K562 (cell line): ENCODE results near the gene CEMIP. TPM values are rescaled to one million over a fixed set of nuclear protein-coding genes. Genes with fewer than 3 reads are reported as not detected.

Experiments used
- ATAC-seq: fragments of 200-7000 bp; cut with Tn5 transposase; 3 replicates; pipeline ENCODE4 v1.9.1; 2020; ENCODE audit warnings: moderate library complexity
- BruUV-seq: library from RNA; stranded (reverse); fragments of 400-500 nt; replicated peaks from 2 replicates; lab custom pipeline; 2021; lab: Mats Ljungman, UMichigan
- CTCF ChIA-PET: fragments of 300-600 bp; formaldehyde crosslinking; extraction: SDS; loops from one replicate; lab custom pipeline; 2021; ENCODE audit warnings: low intra/inter-chr PET ratio; lab: Yijun Ruan, JAX
- POLR2A ChIA-PET: fragments of 300-600, 350-650 bp; sonication (Branson Sonifier 250); formaldehyde crosslinking; extraction: SDS; loops from one replicate; lab custom pipeline; 2021; ENCODE audit warnings: antibody characterized with exemption, inconsistent platforms; lab: Yijun Ruan, JAX
- DNase-seq, 4 experiments: peaks; one replicate each; pipeline versions ENCODE4 v3.0.0 to v3.0.0-alpha.2; 2011 to 2018; ENCODE audit warnings: low spot score in 3 of 4, mixed read lengths in 3 of 4; ENCODE audit errors: extremely low read depth in 1 of 4
- FAIRE-seq: peaks from 2 replicates; lab custom pipeline; 2011; peaks lifted over from hg19 to GRCh38; lab: Jason Lieb, UNC
- H2AFZ ChIP-seq: 2 replicates; pipeline ENCODE4 v1.6.0; 2011; ENCODE audit warnings: low read depth, low read length, control low read depth, inconsistent platforms
- H3K27ac ChIP-seq: fragments of 200-600 bp; 3 replicates; pipeline ENCODE4 v1.8.0; 2011; ENCODE audit warnings: low read depth, mild to moderate bottlenecking, control low read depth, inconsistent platforms, low read length, moderate library complexity, mixed read lengths; ENCODE audit errors: extremely low read depth
- H3K27me3 ChIP-seq, 2 experiments: fragments of 300-600 bp in 1 of 2; 2 replicates in 1 of 2; 3 replicates in 1 of 2; pipeline versions ENCODE4 v1.6.0 to v1.8.0; 2011; ENCODE audit warnings: inconsistent platforms in 2 of 2, low read length in 2 of 2, mild to moderate bottlenecking in 1 of 2, mixed read lengths in 1 of 2, moderate library complexity in 1 of 2; ENCODE audit not compliant: control insufficient read depth in 2 of 2, insufficient read depth in 2 of 2
- H3K36me3 ChIP-seq: fragments of 300-600 bp; 3 replicates; pipeline ENCODE4 v1.8.0; 2011; ENCODE audit warnings: mild to moderate bottlenecking, low read length, inconsistent platforms; ENCODE audit not compliant: control insufficient read depth, insufficient read depth
- H3K4me1 ChIP-seq, 2 experiments: fragments of 200-600 bp in 1 of 2; replicated peaks in 1 of 2; 2 replicates in 1 of 2; 3 replicates in 1 of 2; pipeline versions ENCODE4 v1.5.1 to v1.8.0; 2011; ENCODE audit warnings: inconsistent platforms in 2 of 2, low read length in 2 of 2, mild to moderate bottlenecking in 1 of 2, mixed read lengths in 1 of 2, moderate library complexity in 1 of 2; ENCODE audit not compliant: control insufficient read depth in 2 of 2, insufficient read depth in 2 of 2
- H3K4me2 ChIP-seq: 2 replicates; pipeline ENCODE4 v1.6.1; 2011; ENCODE audit warnings: low read length, control low read depth, inconsistent platforms, mixed read lengths; ENCODE audit not compliant: insufficient read depth
- H3K4me3 ChIP-seq: fragments of 200-600 bp; sonication (generic), shearing (Covaris generic); 2 replicates; pipeline ENCODE4 v1.5.1; 2016; ENCODE audit warnings: control low read depth, inconsistent platforms
- H3K79me2 ChIP-seq: fragments of 200-600 bp; 3 replicates; pipeline ENCODE4 v1.8.0; 2011; ENCODE audit warnings: low read length, inconsistent platforms; ENCODE audit not compliant: control insufficient read depth, insufficient read depth
- H3K9ac ChIP-seq, 2 experiments: 2 replicates each; pipeline versions ENCODE4 v1.6.0 to v1.6.1; 2011; ENCODE audit warnings: low read depth in 2 of 2, low read length in 2 of 2, control low read depth in 1 of 2, inconsistent platforms in 1 of 2, mild to moderate bottlenecking in 1 of 2, mixed read lengths in 1 of 2; ENCODE audit not compliant: insufficient read depth in 1 of 2
- H3K9me1 ChIP-seq: one replicate; pipeline ENCODE4 v1.6.0; 2011; ENCODE audit warnings: inconsistent platforms, mild to moderate bottlenecking, low read length, moderate library complexity; ENCODE audit not compliant: control insufficient read depth, insufficient read depth
- H3K9me3 ChIP-seq: replicated peaks from 2 replicates; pipeline ENCODE4 v1.5.1; 2011; ENCODE audit warnings: low read depth, low read length, inconsistent platforms; ENCODE audit not compliant: control insufficient read depth, insufficient read depth
- H4K20me1 ChIP-seq: replicated peaks from 2 replicates; pipeline ENCODE4 v1.6.1; 2011; ENCODE audit warnings: low read length, inconsistent platforms, mixed read lengths; ENCODE audit not compliant: control insufficient read depth, insufficient read depth
- CC2D1A ChIP-seq: fragments of 450-650 bp; IDR thresholded peaks from 2 replicates; pipeline ENCODE4 v1.6.1; 2017; ENCODE audit warnings: mild to moderate bottlenecking
- NCOA2 ChIP-seq, 2 experiments: fragments of 450-650 bp; IDR thresholded peaks; 2 replicates each; pipeline ENCODE4 v1.6.1; 2018; ENCODE audit warnings: mild to moderate bottlenecking in 2 of 2, moderate library complexity in 1 of 2; ENCODE audit not compliant: partially characterized antibody in 2 of 2
- NFIC ChIP-seq: fragments of 450-650 bp; IDR thresholded peaks from 2 replicates; pipeline ENCODE4 v1.6.1; 2017; ENCODE audit warnings: mild to moderate bottlenecking, inconsistent platforms
- NRF1 ChIP-seq, 2 experiments: fragments of 450-650 bp; IDR thresholded peaks in 1 of 2; conservative IDR thresholded peaks in 1 of 2; 2 replicates each; pipeline ENCODE4 v1.6.1; 2014; ENCODE audit warnings: mild to moderate bottlenecking in 2 of 2
- SMAD1 ChIP-seq: fragments of 150-350 bp; IDR thresholded peaks from 2 replicates; pipeline ENCODE4 v1.6.1; 2014; ENCODE audit warnings: low read length, low read depth; ENCODE audit not compliant: partially characterized antibody
- XRCC4 ChIP-seq: IDR thresholded peaks from one replicate; pipeline ENCODE4 v1.6.1; 2011; ENCODE audit not compliant: insufficient read depth, insufficient read length; ENCODE audit errors: extremely low read depth
- WGBS: fragments of 100-300 bp; shearing (Covaris generic); methylation state at CpG from one replicate; pipeline ENCODE4 v1.1.6; 2016; ENCODE audit warnings: low coverage, mixed read lengths; ENCODE audit not compliant: insufficient coverage; ENCODE audit errors: missing lambda C conversion rate; 5-methylcytosine and 5-hydroxymethylcytosine counted together
- in situ Hi-C: fragments of 300-500 bp; cut with MboI; formaldehyde crosslinking; loops from 4 replicates; pipeline ENCODE4 v1.15.0; 2018; ENCODE audit warnings: inconsistent platforms, mixed read lengths
- intact Hi-C: fragments of 100-400 bp; cut with micrococcal nuclease; formaldehyde crosslinking; loops from 2 replicates; pipeline ENCODE4 v1.14.2; 2022
- polyA plus RNA-seq, 8 experiments: library from polyadenylated mRNA; depleted of rRNA in 4 of 8; stranded (reverse) in 5 of 8; unstranded in 3 of 8; fragments of >200 nt; fragmentation: Nextera tagmentation in 2 of 8; fragmentation: Illumina TruSeq in 1 of 8; extraction: Ambion mirVana in 2 of 8; extraction: Trizol in 1 of 8; gene quantifications; 2 replicates each; pipeline versions ENCODE4 v1.2.1 to v1.2.3, GENCODE V29; 2011 to 2014; ENCODE audit warnings: inconsistent platforms in 1 of 8, missing spikeins in 1 of 8
- total RNA-seq, 7 experiments: library from RNA; depleted of rRNA in 6 of 7; stranded (reverse); fragments of >200 nt in 6 of 7; fragmentation: Illumina TruSeq in 2 of 7; extraction: Trizol in 2 of 7; gene quantifications; 2 replicates each; pipeline versions ENCODE4 v1.2.1 to v1.2.3, GENCODE V29; 2011 to 2021; ENCODE audit warnings: low replicate concordance in 1 of 7

Gene CEMIP
- total and polyA plus RNA-seq, 9 of the 15 experiments (the other 6 are each of a cell fraction or from before 2014, with no cell fraction given) = 0.33 TPM; not detected in 8

GRCh38 chr15:80904998-80905397 is 125.8 kb downstream of the CEMIP start:
- peaks cover 16% of the 10 kb centered on the region for H4K20me1 ChIP-seq
- H3K9me1 ChIP-seq = no peaks in the 10 kb centered on the region
- peaks cover 7 to 33% of the 10 kb centered on the region in 2 experiments; a peak in 4 of 5 replicates for H3K27me3 ChIP-seq
- no peaks in the 10 kb centered on the region for H3K36me3 ChIP-seq
- TF ChIP-seq NCOA2 (IDR thresholded peaks at IDR 0.05; ENCODE audit: partially characterized antibody in 2 of 2) (no peak), NRF1 (conservative IDR thresholded peaks at IDR 0.05 in 1 of 2, IDR thresholded peaks at IDR 0.05 in 1 of 2) (peak in 1 of 2 experiments; percentile 38; a peak in 1 of 4 replicates), XRCC4 (no peak), CC2D1A (no peak)
- in situ Hi-C loops = no loop called here
- no peak overlapping the region; a peak in 1 of 4 replicates for H3K9ac ChIP-seq
- BruUV-seq = no TSS peak
- DNase-seq = peak in 1 of 4 experiments; percentile 12
- WGBS = 21% methylated on average over 5 of the region's 5 CpGs
- H3K4me2 ChIP-seq = no peak overlapping the region
- no peak overlapping the region for H3K27ac ChIP-seq
- no peak for FAIRE-seq
- H3K9me3 ChIP-seq = no peaks in the 10 kb centered on the region
- ChIA-PET POLR2A (no interaction called here), CTCF (no interaction called here)
- H3K4me3 ChIP-seq = no peak overlapping the region
- H2AFZ ChIP-seq = no peak overlapping the region
- intact Hi-C loops = no loop called here
- H3K79me2 ChIP-seq = no peaks in the 10 kb centered on the region
- H3K4me1 ChIP-seq = peaks cover 19 to 22% of the 10 kb centered on the region in 2 experiments; a peak in 4 of 5 replicates
- no peak for ATAC-seq

GRCh38 chr15:80906159-80906766 is 127.1 kb downstream of the CEMIP start:
- H3K4me1 ChIP-seq = peaks cover 19 to 22% of the 10 kb centered on the region in 2 experiments; a peak in 4 of 5 replicates
- no peaks in the 10 kb centered on the region for H3K9me3 ChIP-seq
- 18% methylated on average over 11 of the region's 11 CpGs for WGBS
- BruUV-seq = no TSS peak
- H3K9me1 ChIP-seq = no peaks in the 10 kb centered on the region
- intact Hi-C loops (no loop called here), in situ Hi-C loops (no loop called here)
- DNase-seq (peak in 1 of 4 experiments; percentile 18), ATAC-seq (no peak), FAIRE-seq (no peak)
- H3K79me2 ChIP-seq = no peaks in the 10 kb centered on the region
- no peak overlapping the region for H3K4me2 ChIP-seq
- ChIA-PET POLR2A (no interaction called here), CTCF (no interaction called here)
- H3K27me3 ChIP-seq = peaks cover 7 to 38% of the 10 kb centered on the region in 2 experiments; a peak in 4 of 5 replicates
- H3K4me3 ChIP-seq = no peak overlapping the region
- no peak overlapping the region for H2AFZ ChIP-seq
- no peaks in the 10 kb centered on the region for H3K36me3 ChIP-seq
- TF ChIP-seq NFIC (peak; percentile 35), SMAD1 (no peak)
- H3K9ac ChIP-seq = no peak overlapping the region
- peaks cover 16% of the 10 kb centered on the region for H4K20me1 ChIP-seq
- no peak overlapping the region for H3K27ac ChIP-seq
